Measurements from ENCODE around the gene PAQR3. TPM values are rescaled to one million over a fixed set of nuclear protein-coding genes. Genes with fewer than 3 reads are reported as not detected.
A peak's percentile ranks its signal among the peaks of the same experiment; 100 is the strongest.

The PAQR3 gene
- total and polyA plus RNA-seq, 2 of the 4 experiments (the other 2 are of a cell fraction) = 11.5 to 11.8 TPM

DNA sequence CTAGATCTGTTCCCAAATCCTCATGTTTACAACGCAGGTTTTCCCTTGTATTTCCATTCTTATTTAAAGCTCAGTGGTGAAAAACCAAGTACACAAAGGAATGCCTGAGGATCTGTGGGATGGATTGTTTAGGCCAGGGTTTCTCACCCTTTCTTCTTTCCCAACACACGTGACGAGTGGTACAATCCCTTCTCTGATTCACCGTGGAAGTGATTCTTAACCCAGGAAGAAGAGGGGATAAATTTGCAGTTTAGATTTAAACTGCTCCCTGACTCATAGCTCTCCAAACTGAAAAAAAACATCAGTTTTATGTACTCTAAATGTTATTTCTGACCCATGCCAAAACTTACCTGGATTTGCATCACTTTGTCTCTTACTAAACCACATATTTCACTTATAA is 17.0 kb downstream of the PAQR3 start:
- TF ChIP-seq CHD1 (IDR thresholded peaks at IDR 0.05; ENCODE audit: low read depth, low read length) = no peak
- no peak for TF ChIP-seq SMC3 (IDR thresholded peaks at IDR 0.05; ENCODE audit: low read depth, low read length)
- no peak for TF ChIP-seq CTCF (conservative IDR thresholded peaks at IDR 0.05; ENCODE audit: low read depth, low read length)
- no peak for TF ChIP-seq FOS (IDR thresholded peaks at IDR 0.05; ENCODE audit: low read depth, low read length)
- no peak for TF ChIP-seq RCOR1 (IDR thresholded peaks at IDR 0.05; ENCODE audit: insufficient replicate concordance, low read length)
- no peak for TF ChIP-seq MAZ (IDR thresholded peaks at IDR 0.05; ENCODE audit: borderline replicate concordance, low read depth, low read length)
- TF ChIP-seq BHLHE40 (IDR thresholded peaks at IDR 0.05; ENCODE audit: low read depth, low read length) = peak; percentile 91
- TF ChIP-seq RFX5 (IDR thresholded peaks at IDR 0.05; ENCODE audit: low read depth, low read length) = no peak
- TF ChIP-seq CEBPB (IDR thresholded peaks at IDR 0.05; ENCODE audit: low read depth, low read length) = peak; percentile 39; the same call in 1 of the 2 replicates
- TF ChIP-seq MAFK (IDR thresholded peaks at IDR 0.05; ENCODE audit: low read depth, low read length) = no peak
- peak; percentile 75 for TF ChIP-seq USF2 (IDR thresholded peaks at IDR 0.05; ENCODE audit: low read depth, low read length)
- DNase-seq (peak; percentile 83), ATAC-seq (ENCODE audit: low read depth) (peak; percentile 87)
- CTCF ChIA-PET = interaction anchor here (1.0 kb wide), 1 partner anchor 12 kb away, joined by 3 read pairs; no protein-coding TSS in a partner anchor
- Histone ChIP-seq H3K27me3 (ENCODE audit: control insufficient read depth, insufficient read depth, low read length) (no peaks in the 10 kb centered on the region), H4K20me1 (ENCODE audit: insufficient read depth, low read length) (no peaks in the 10 kb centered on the region), H2AFZ (replicated peaks; ENCODE audit: low read length, poor library complexity) (no peak overlapping the region), H3K4me3 (ENCODE audit: insufficient read depth, low read depth, low read length) (no peak overlapping the region), H3K9ac (ENCODE audit: low read depth, low read length) (no peak overlapping the region), H3K27ac (ENCODE audit: insufficient read depth, low read length) (peak overlapping the region; percentile 17; the same call in 1 of the 2 replicates), H3K23ac (ENCODE audit: low read depth, low read length) (0 out of 2 replicates have a peak overlapping the region, but pooled peaks have one; percentile 3), H4K91ac (ENCODE audit: insufficient read depth, low read depth, low read length) (no peak overlapping the region), H3K9me3 (ENCODE audit: control insufficient read depth, insufficient read depth, low read length) (no peaks in the 10 kb centered on the region), H2BK20ac (ENCODE audit: low read depth, low read length) (no peak overlapping the region; the same call in 1 of the 2 replicates), H4K8ac (ENCODE audit: low read depth in 2 of 2, low read length in 2 of 2) (peak overlapping the region in 1 of 2 experiments; percentile 4; a peak in 3 of 4 replicates), H3K4ac (ENCODE audit: low read depth, low read length) (no peak overlapping the region; the same call in 1 of the 2 replicates), H3K4me2 (ENCODE audit: low read depth, low read length) (0 out of 2 replicates have a peak overlapping the region, but pooled peaks have one; percentile 44), H3K14ac (replicated peaks; ENCODE audit: low read depth, low read length) (0 out of 2 replicates have a peak overlapping the region, but pooled peaks have one; percentile 37), H3K36me3 (ENCODE audit: control insufficient read depth, insufficient read depth, low read length) (peaks cover 4% of the 10 kb centered on the region; the same call in 1 of the 2 replicates), H2AK5ac (ENCODE audit: low read depth, low read length) (no peak overlapping the region), H2BK120ac (ENCODE audit: low read depth, low read length) (no peak overlapping the region), H3K18ac (ENCODE audit: low read depth, low read length) (0 out of 2 replicates have a peak overlapping the region, but pooled peaks have one; percentile 54), H2BK15ac (ENCODE audit: low read depth, low read length) (peak overlapping the region; percentile 30; the same call in 1 of the 3 replicates), H3K79me1 (ENCODE audit: low read depth in 1 of 2, low read length in 2 of 2) (no peaks in the 10 kb centered on the region; a peak in 1 of 4 replicates), H2AK9ac (replicated peaks; ENCODE audit: low read depth, low read length, poor library complexity) (no peak overlapping the region), H3K9me1 (ENCODE audit: insufficient read depth, low read length) (no peaks in the 10 kb centered on the region), H4K5ac (ENCODE audit: low read depth, low read length) (peak overlapping the region; percentile 75), H2BK5ac (ENCODE audit: low read depth, low read length, poor library complexity, severe bottlenecking) (peak overlapping the region; percentile 72), H3K56ac (ENCODE audit: extremely low read depth, insufficient read depth, low read length) (no peak overlapping the region), H3K4me1 (ENCODE audit: control insufficient read depth, insufficient read depth, low read length) (peaks cover 2% of the 10 kb centered on the region; the same call in 1 of the 2 replicates)
- intact Hi-C loops (cut with micrococcal nuclease) = loop anchor here (10.0 kb wide), 1 partner anchor 307 kb away; no protein-coding TSS in a partner anchor
- in situ Hi-C loops (cut with MboI; ENCODE audit: low sequenced_read_pairs) = no loop called here
- POLR2A ChIA-PET (ENCODE audit: unreplicated experiment) = no interaction called here
- WGBS, 2 experiments (ENCODE audit: extremely low coverage in 2 of 2, insufficient read length in 1 of 2) = no CpG with 5 or more reads among the region's 4 CpGs
- no TSS peak for BruUV-seq (replicated peaks)
- dilution Hi-C loops (cut with HindIII; ENCODE audit: low sequenced_read_pairs, unreplicated experiment) = no loop called here

Measured in IMR-90 (cell line).